B cell (primary cell): ENCODE measurements around the gene LRRC8A. TPM values are rescaled to one million over a fixed set of nuclear protein-coding genes. Genes with fewer than 3 reads are reported as not detected.

Experiments
- ATAC-seq: fragments of 200-7000 bp; cut with Tn5 transposase; one replicate; pipeline ENCODE4 v1.10.0; 2021; ENCODE audit warnings: low read depth, mild to moderate bottlenecking, moderate number of reproducible peaks, moderate library complexity
- CTCF ChIA-PET: fragments of 350-600 bp; sonication (Branson Sonifier 250); formaldehyde crosslinking; loops from one replicate; lab custom pipeline; 2021; ENCODE audit warnings: antibody characterized with exemption, inconsistent platforms; lab: Charles Lee
- POLR2A ChIA-PET: fragments of 350-600 bp; sonication (Branson Sonifier 250); formaldehyde crosslinking; loops from one replicate; lab custom pipeline; 2021; ENCODE audit warnings: antibody characterized with exemption; lab: Charles Lee
- DNase-seq: peaks from one replicate; pipeline ENCODE4 v3.0.0; 2013
- H2AFZ ChIP-seq: 2 replicates; pipeline ENCODE4 v1.6.1; 2012; ENCODE audit warnings: mild to moderate bottlenecking, low read depth, low read length; ENCODE audit not compliant: insufficient read depth, poor library complexity, severe bottlenecking
- H3K27ac ChIP-seq, 2 donors: 1 replicate in 1 of 2; 2 replicates in 1 of 2; pipeline ENCODE4 v1.5.1; 2012 to 2013; ENCODE audit warnings: low read length in 2 of 2, mild to moderate bottlenecking in 2 of 2, moderate library complexity in 1 of 2
- H3K27me3 ChIP-seq, 4 experiments: fragments of 200-600 bp in 1 of 4; sonication (generic) in 1 of 4; replicated peaks in 1 of 4; 1 replicate in 2 of 4; 2 replicates in 2 of 4; pipeline versions ENCODE4 v1.6.1 to v1.7.0; 2013 to 2016; ENCODE audit warnings: low read length in 3 of 4, mild to moderate bottlenecking in 2 of 4, mixed read lengths in 1 of 4, moderate library complexity in 1 of 4; ENCODE audit not compliant: insufficient read depth in 4 of 4, control insufficient read depth in 3 of 4; ENCODE audit errors: control extremely low read depth in 1 of 4
- H3K36me3 ChIP-seq, 2 experiments: replicated peaks in 1 of 2; 1 replicate in 1 of 2; 2 replicates in 1 of 2; pipeline versions ENCODE4 v1.6.1 to v1.7.1; 2013; ENCODE audit warnings: low read length in 1 of 2; ENCODE audit not compliant: insufficient read depth in 2 of 2, control insufficient read depth in 1 of 2; ENCODE audit errors: control extremely low read depth in 1 of 2, extremely low read depth in 1 of 2
- H3K4me1 ChIP-seq, 2 donors: fragments of 200-600 bp in 1 of 2; sonication (generic) in 1 of 2; 1 replicate in 1 of 2; 2 replicates in 1 of 2; pipeline versions ENCODE4 v1.5.1 to v1.6.1; 2013 to 2017; ENCODE audit warnings: low read length in 2 of 2; ENCODE audit not compliant: control insufficient read depth in 2 of 2, insufficient read depth in 2 of 2
- H3K4me2 ChIP-seq: replicated peaks from 2 replicates; pipeline ENCODE3; 2012; ENCODE audit warnings: mild to moderate bottlenecking, low read depth, low read length; ENCODE audit not compliant: poor library complexity, severe bottlenecking
- H3K4me3 ChIP-seq, 5 experiments: fragments of 200-600 bp in 1 of 5; sonication (generic) in 1 of 5; 1 replicate in 3 of 5; 2 replicates in 2 of 5; pipeline versions ENCODE4 v1.5.1 to v1.7.0; 2011 to 2016; ENCODE audit warnings: low read length in 4 of 5, mild to moderate bottlenecking in 4 of 5, low read depth in 2 of 5, control low read depth in 1 of 5, moderate library complexity in 1 of 5; ENCODE audit not compliant: insufficient read depth in 1 of 5; ENCODE audit errors: control extremely low read depth in 1 of 5, extremely low read depth in 1 of 5
- H3K79me2 ChIP-seq: fragments of 200-600 bp; sonication (generic); one replicate; pipeline ENCODE4 v1.6.0; 2016; ENCODE audit warnings: low read length; ENCODE audit not compliant: control insufficient read depth, insufficient read depth
- H3K9ac ChIP-seq: fragments of 200-600 bp; sonication (generic); 2 replicates; pipeline ENCODE4 v1.6.1; 2017; ENCODE audit warnings: mild to moderate bottlenecking, low read length, moderate library complexity
- H3K9me3 ChIP-seq, 3 donors: one replicate each; pipeline versions ENCODE4 v1.6.1 to v1.7.1; 2013; ENCODE audit warnings: low read length in 2 of 3; ENCODE audit not compliant: control insufficient read depth in 2 of 3, insufficient read depth in 1 of 3; ENCODE audit errors: control extremely low read depth in 1 of 3
- H4K20me1 ChIP-seq: 2 replicates; pipeline ENCODE4 v1.6.0; 2012; ENCODE audit warnings: mild to moderate bottlenecking, low read length; ENCODE audit not compliant: insufficient read depth, control insufficient read depth, poor library complexity, severe bottlenecking
- H3K27ac Mint-ChIP-seq: one replicate; pipeline ENCODE4 v1.8.0; 2021; ENCODE audit warnings: mixed read lengths
- H3K27me3 Mint-ChIP-seq: one replicate; pipeline ENCODE4 v1.8.0; 2021; ENCODE audit warnings: mixed read lengths
- H3K4me1 Mint-ChIP-seq: one replicate; pipeline ENCODE4 v1.8.0; 2021; ENCODE audit warnings: mixed read lengths
- H3K4me3 Mint-ChIP-seq: one replicate; pipeline ENCODE4 v1.8.0; 2021; ENCODE audit warnings: mixed read lengths
- H3K9me3 Mint-ChIP-seq: one replicate; pipeline ENCODE4 v1.8.0; 2022; ENCODE audit warnings: mixed read lengths; ENCODE audit not compliant: insufficient read depth
- EZH2 ChIP-seq: IDR thresholded peaks from 2 replicates; pipeline ENCODE4 v1.6.1; 2012; ENCODE audit warnings: borderline replicate concordance, low read depth, mild to moderate bottlenecking, moderate library complexity, low read length; ENCODE audit not compliant: insufficient read depth, poor library complexity, severe bottlenecking
- WGBS: methylation state at CpG from one replicate; pipeline ENCODE4 v1.1.5; 2013; ENCODE audit warnings: missing lambda C conversion rate; ENCODE audit not compliant: insufficient coverage; 5-methylcytosine and 5-hydroxymethylcytosine counted together
- intact Hi-C: fragments of 100-400 bp; cut with micrococcal nuclease; formaldehyde crosslinking; loops from one replicate; pipeline ENCODE4 v1.10.0; 2022
- polyA plus RNA-seq: library from polyadenylated mRNA; depleted of rRNA; stranded (reverse); fragments of >200 nt; gene quantifications from 2 replicates; pipeline ENCODE4 v1.2.3, GENCODE V29; 2012
- total RNA-seq, 2 donors: library from RNA; stranded (reverse); fragments of 120-200 nt in 1 of 2; gene quantifications; 1 replicate in 1 of 2; 2 replicates in 1 of 2; pipeline versions ENCODE4 v1.2.3 to v1.2.4, GENCODE V29; 2013 to 2022
- TF ChIP-seq, protein P1 (sequence below): fragments of 200-600 bp; IDR thresholded peaks from one replicate; pipeline ENCODE4 v1.8.0; 2022; ENCODE audit warnings: antibody characterized with exemption, mild to moderate bottlenecking

Gene LRRC8A
- total and polyA plus RNA-seq, 2 donors (not counting 1 experiment from before 2014, with no cell fraction given), result 13.1 to 14.5 TPM

DNA sequence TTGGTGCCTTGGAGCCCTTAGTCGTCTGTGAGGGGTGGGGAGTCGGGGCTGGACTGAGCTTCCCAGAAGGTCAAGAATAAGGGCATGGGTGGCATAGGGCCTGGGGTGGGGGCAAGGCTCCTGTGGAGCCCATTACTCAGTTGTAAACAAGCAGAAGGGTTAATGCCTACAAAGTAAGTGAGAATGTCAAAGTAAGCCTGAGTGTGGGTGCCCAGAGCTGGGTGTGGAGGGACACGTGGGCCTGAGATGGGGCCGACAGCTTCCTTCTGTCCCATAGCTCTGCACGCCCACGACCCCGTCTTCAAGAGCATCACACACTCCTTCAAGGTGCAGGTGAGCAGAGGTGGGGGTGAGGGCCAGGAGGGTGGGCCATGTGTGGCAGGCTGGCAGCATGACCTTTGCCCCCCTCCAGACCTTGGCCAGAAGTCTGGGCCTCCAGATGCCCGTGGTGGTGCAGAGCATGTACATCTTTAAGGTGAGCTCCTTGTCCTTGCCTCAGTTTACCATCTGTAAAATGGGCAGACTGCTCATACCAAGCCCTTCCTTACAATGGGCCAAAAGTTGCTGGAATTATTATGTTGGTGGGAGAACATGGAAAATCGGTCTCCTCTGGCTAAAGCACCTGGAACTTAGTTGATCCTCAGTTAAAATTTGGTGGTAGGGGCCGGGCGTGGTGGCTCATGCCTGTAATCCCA lies 54.4 kb downstream of the LRRC8A start:
- no peak overlapping the region for H3K27ac ChIP-seq
- no peak overlapping the region for H3K4me3 ChIP-seq
- H3K4me1 ChIP-seq, result no peaks in the 10 kb centered on the region
- H3K9me3 ChIP-seq, result no peaks in the 10 kb centered on the region
- H3K27me3 ChIP-seq, result no peaks in the 10 kb centered on the region
- H3K27ac Mint-ChIP-seq, result no peak overlapping the region
- DNase-seq (no peak), ATAC-seq (no peak)
- intact Hi-C loops, result no loop called here
- no peaks in the 10 kb centered on the region for H3K27me3 Mint-ChIP-seq
- H3K4me3 Mint-ChIP-seq, result no peak overlapping the region
- H3K79me2 ChIP-seq, result no peaks in the 10 kb centered on the region
- H3K9me3 Mint-ChIP-seq, result no peaks in the 10 kb centered on the region
- H3K36me3 ChIP-seq, result no peaks in the 10 kb centered on the region
- no peak overlapping the region for H3K9ac ChIP-seq
- TF ChIP-seq, protein P1, sequence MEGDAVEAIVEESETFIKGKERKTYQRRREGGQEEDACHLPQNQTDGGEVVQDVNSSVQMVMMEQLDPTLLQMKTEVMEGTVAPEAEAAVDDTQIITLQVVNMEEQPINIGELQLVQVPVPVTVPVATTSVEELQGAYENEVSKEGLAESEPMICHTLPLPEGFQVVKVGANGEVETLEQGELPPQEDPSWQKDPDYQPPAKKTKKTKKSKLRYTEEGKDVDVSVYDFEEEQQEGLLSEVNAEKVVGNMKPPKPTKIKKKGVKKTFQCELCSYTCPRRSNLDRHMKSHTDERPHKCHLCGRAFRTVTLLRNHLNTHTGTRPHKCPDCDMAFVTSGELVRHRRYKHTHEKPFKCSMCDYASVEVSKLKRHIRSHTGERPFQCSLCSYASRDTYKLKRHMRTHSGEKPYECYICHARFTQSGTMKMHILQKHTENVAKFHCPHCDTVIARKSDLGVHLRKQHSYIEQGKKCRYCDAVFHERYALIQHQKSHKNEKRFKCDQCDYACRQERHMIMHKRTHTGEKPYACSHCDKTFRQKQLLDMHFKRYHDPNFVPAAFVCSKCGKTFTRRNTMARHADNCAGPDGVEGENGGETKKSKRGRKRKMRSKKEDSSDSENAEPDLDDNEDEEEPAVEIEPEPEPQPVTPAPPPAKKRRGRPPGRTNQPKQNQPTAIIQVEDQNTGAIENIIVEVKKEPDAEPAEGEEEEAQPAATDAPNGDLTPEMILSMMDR, result no peak
- TF ChIP-seq EZH2, result no peak
- ChIA-PET CTCF (interaction anchor here (2.5 kb wide), 1 partner anchor 9 kb away, joined by 10 read pairs; no protein-coding TSS in a partner anchor), POLR2A (interaction anchor here (0.6 kb wide), 1 partner anchor 161 kb away, joined by 3 read pairs; no protein-coding TSS in a partner anchor)
- H3K4me1 Mint-ChIP-seq, result no peaks in the 10 kb centered on the region
- 93% methylated on average over 7 of the region's 11 CpGs for WGBS
- no peak overlapping the region for H2AFZ ChIP-seq
- H4K20me1 ChIP-seq, result no peaks in the 10 kb centered on the region
- no peak overlapping the region for H3K4me2 ChIP-seq
